Neural cell (in vitro differentiated cells): ENCODE measurements around the gene CETN2.

Source experiments
- EZH2 ChIP-seq: fragments of 200-600, 300-800 bp; shearing (Covaris generic), sonication (generic); IDR thresholded peaks from 2 replicates; pipeline ENCODE4 v1.6.1; 2014; ENCODE audit warnings: antibody characterized with exemption, low read length, borderline replicate concordance, mild to moderate bottlenecking; ENCODE audit not compliant: insufficient read depth, poor library complexity, severe bottlenecking
- TF ChIP-seq, protein P1 (sequence below): fragments of 450-650 bp; IDR thresholded peaks from 2 replicates; pipeline ENCODE4 v1.5.1; 2014; ENCODE audit warnings: antibody characterized with exemption, mild to moderate bottlenecking, moderate library complexity; ENCODE audit not compliant: poor library complexity, severe bottlenecking

DNA sequence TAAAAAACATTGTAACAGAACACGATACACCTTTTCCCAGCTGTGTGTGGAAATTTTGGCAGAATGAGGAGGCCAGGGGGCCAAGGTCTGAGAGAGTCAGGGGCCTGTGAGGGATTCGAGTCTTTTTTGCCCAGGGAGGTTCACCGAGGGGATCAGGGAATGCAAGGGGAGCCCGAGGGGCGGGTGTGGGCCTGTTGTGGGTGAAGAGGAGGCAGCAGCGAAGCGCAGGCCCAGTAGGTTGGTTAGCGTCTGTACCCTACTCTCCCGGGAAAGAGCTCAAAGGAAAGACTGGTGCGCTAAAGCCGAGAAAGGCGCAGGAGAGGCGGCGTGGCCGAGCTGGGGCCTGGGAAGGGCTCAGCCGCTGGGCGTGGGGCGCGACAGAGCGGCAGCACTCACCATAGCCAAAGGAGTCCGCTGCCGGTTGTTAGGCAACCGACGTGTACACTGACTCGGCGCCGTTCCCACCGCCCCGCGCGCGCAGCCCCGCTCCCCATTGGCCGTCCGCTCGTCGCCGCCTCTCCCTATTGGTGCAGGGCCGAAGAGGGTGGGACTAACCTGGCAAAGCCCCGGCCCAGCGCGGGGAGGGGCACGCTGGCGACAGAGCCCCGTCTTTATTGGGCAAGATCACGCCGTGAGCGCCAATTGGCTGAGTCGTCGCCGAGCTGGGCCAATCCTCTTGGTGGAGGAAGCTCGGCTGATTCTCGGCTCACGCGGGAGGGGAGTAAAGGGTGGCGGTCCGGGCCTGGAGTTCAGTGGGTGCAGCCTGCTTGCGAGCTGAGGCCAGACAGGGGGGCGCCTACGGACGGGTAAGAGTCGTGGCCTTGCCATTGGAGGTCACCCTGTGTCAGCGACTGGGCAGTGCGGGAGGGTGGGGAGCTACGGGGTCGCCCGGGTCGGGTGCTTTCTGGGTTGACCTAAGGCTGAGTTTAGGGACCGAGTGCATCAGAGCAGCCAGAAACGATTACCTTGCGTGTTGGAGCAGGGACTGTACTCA lies at the start of gene CETN2, which contains the start of gene NSDHL:
- TF ChIP-seq, protein P1, sequence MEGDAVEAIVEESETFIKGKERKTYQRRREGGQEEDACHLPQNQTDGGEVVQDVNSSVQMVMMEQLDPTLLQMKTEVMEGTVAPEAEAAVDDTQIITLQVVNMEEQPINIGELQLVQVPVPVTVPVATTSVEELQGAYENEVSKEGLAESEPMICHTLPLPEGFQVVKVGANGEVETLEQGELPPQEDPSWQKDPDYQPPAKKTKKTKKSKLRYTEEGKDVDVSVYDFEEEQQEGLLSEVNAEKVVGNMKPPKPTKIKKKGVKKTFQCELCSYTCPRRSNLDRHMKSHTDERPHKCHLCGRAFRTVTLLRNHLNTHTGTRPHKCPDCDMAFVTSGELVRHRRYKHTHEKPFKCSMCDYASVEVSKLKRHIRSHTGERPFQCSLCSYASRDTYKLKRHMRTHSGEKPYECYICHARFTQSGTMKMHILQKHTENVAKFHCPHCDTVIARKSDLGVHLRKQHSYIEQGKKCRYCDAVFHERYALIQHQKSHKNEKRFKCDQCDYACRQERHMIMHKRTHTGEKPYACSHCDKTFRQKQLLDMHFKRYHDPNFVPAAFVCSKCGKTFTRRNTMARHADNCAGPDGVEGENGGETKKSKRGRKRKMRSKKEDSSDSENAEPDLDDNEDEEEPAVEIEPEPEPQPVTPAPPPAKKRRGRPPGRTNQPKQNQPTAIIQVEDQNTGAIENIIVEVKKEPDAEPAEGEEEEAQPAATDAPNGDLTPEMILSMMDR, result peak; percentile 15
- no peak for TF ChIP-seq EZH2
